Measurements from ENCODE around the gene STK25.

DNA sequence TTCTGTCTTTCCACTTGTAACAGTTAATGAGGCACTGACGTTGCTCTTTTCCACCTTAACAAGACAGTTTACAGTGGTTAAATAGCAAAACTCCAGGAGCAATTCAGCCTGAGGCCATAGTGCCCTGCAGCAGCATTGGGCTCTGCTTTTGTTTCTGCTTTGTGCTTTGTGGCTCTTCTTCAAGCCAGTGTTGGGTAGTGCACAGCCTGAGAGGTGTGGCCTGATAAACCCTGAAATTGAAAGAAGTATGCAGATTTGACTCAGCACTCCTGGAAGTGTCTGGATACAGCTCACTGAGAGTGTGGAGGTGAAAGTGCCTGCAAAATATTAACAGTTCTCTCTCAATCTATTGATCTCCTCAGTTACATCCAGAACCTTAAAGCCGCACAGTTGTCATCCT lies 63.0 kb downstream of the STK25 start:
- TF ChIP-seq, protein P1, sequence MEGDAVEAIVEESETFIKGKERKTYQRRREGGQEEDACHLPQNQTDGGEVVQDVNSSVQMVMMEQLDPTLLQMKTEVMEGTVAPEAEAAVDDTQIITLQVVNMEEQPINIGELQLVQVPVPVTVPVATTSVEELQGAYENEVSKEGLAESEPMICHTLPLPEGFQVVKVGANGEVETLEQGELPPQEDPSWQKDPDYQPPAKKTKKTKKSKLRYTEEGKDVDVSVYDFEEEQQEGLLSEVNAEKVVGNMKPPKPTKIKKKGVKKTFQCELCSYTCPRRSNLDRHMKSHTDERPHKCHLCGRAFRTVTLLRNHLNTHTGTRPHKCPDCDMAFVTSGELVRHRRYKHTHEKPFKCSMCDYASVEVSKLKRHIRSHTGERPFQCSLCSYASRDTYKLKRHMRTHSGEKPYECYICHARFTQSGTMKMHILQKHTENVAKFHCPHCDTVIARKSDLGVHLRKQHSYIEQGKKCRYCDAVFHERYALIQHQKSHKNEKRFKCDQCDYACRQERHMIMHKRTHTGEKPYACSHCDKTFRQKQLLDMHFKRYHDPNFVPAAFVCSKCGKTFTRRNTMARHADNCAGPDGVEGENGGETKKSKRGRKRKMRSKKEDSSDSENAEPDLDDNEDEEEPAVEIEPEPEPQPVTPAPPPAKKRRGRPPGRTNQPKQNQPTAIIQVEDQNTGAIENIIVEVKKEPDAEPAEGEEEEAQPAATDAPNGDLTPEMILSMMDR (IDR thresholded peaks at IDR 0.05; ENCODE audit: low read length), result no peak
- TF ChIP-seq EZH2 (optimal IDR thresholded peaks at IDR 0.05; ENCODE audit: low read depth, low read length) (no peak), EZH2phosphoT487 (IDR thresholded peaks at IDR 0.05; ENCODE audit: low read length) (no peak)
